HCT116 (cell line): ENCODE data around the gene RNF145. TPM values are rescaled to one million over a fixed set of nuclear protein-coding genes. Genes with fewer than 3 reads are reported as not detected.

Experiments used
- ATAC-seq: fragments of 200-7000 bp; cut with Tn5 transposase; 2 replicates; pipeline ENCODE4 v1.9.1; 2020; ENCODE audit warnings: mild to moderate bottlenecking, moderate library complexity
- BruUV-seq: library from RNA; stranded (reverse); fragments of 400-500 nt; replicated peaks from 2 replicates; lab custom pipeline; 2021; lab: Mats Ljungman, UMichigan
- CTCF ChIA-PET: fragments of 300-600 bp; sonication (Branson Sonifier 250); formaldehyde crosslinking; loops from one replicate; lab custom pipeline; 2021; ENCODE audit warnings: antibody characterized with exemption; lab: Charles Lee
- POLR2A ChIA-PET: fragments of 300-600, 350-600 bp; sonication (Branson Sonifier 250); formaldehyde crosslinking; loops from one replicate; lab custom pipeline; 2021; ENCODE audit warnings: antibody characterized with exemption; lab: Charles Lee
- RAD21 ChIA-PET, 2 experiments: fragments of 300-600 bp; sonication (Branson Sonifier 250); formaldehyde crosslinking; loops; one replicate each; lab custom pipeline; 2023; ENCODE audit warnings: low total read pairs in 2 of 2; ENCODE audit not compliant: uncharacterized antibody in 2 of 2, unreplicated experiment in 2 of 2, low non-redundant PET in 1 of 2; lab: Charles Lee
- DNase-seq: peaks from one replicate; pipeline ENCODE4 v3.0.0-alpha.2; 2010; ENCODE audit warnings: low read depth, low spot score
- H2AFZ ChIP-seq: fragments of 200-600 bp; shearing (Covaris generic), sonication (generic); 2 replicates; pipeline ENCODE4 v1.6.1; 2017; ENCODE audit warnings: low read depth, mixed run types, mixed read lengths, antibody characterized with exemption, low read length; ENCODE audit not compliant: poor library complexity, severe bottlenecking
- H3K27ac ChIP-seq: 2 replicates; pipeline ENCODE4 v1.5.1; 2012; ENCODE audit warnings: low read depth, low read length
- H3K27me3 ChIP-seq: fragments of 200-600 bp; sonication (generic); 2 replicates; pipeline ENCODE4 v1.6.1; 2016; ENCODE audit warnings: mixed run types, low read length, mixed read lengths; ENCODE audit not compliant: insufficient read depth
- H3K36me3 ChIP-seq, 2 experiments: fragments of 200-500 bp in 1 of 2; fragments of 200-600 bp in 1 of 2; sonication (Bioruptor generic) in 1 of 2; sonication (generic) in 1 of 2; 2 replicates each; pipeline versions ENCODE4 v1.5.1 to v1.6.1; 2014 to 2016; ENCODE audit warnings: low read length in 2 of 2, inconsistent platforms in 1 of 2, mixed read lengths in 1 of 2, mixed run types in 1 of 2; ENCODE audit not compliant: insufficient read depth in 2 of 2, control insufficient read depth in 1 of 2
- H3K4me1 ChIP-seq, 2 experiments: fragments of 200-600 bp in 1 of 2; sonication (generic) in 1 of 2; 2 replicates each; pipeline versions ENCODE4 v1.5.1 to v1.6.1; 2012 to 2017; ENCODE audit warnings: low read length in 2 of 2, inconsistent platforms in 1 of 2, mild to moderate bottlenecking in 1 of 2, mixed read lengths in 1 of 2, mixed run types in 1 of 2, moderate library complexity in 1 of 2; ENCODE audit not compliant: insufficient read depth in 2 of 2, control insufficient read depth in 1 of 2
- H3K4me2 ChIP-seq: fragments of 200-600 bp; sonication (generic); 2 replicates; pipeline ENCODE4 v1.6.1; 2017; ENCODE audit warnings: mixed run types, low read length, mixed read lengths
- H3K4me3 ChIP-seq, 2 experiments: fragments of 200-600 bp in 1 of 2; sonication (generic) in 1 of 2; replicated peaks in 1 of 2; 2 replicates each; pipeline ENCODE4 v1.5.1; 2011 to 2016; ENCODE audit warnings: low read length in 2 of 2, control low read depth in 1 of 2, low read depth in 1 of 2, mild to moderate bottlenecking in 1 of 2, mixed read lengths in 1 of 2, mixed run types in 1 of 2
- H3K79me2 ChIP-seq: fragments of 200-600 bp; sonication (generic); 2 replicates; pipeline ENCODE4 v1.6.1; 2017; ENCODE audit warnings: mild to moderate bottlenecking, mixed run types, low read length, moderate library complexity, mixed read lengths; ENCODE audit not compliant: insufficient read depth
- H3K9ac ChIP-seq: fragments of 200-600 bp; sonication (generic); 2 replicates; pipeline ENCODE4 v1.6.1; 2016; ENCODE audit warnings: low read length, mixed read lengths
- H3K9me2 ChIP-seq: fragments of 200-600 bp; sonication (generic), shearing (Covaris generic); 2 replicates; pipeline ENCODE4 v1.6.1; 2017; ENCODE audit warnings: mixed run types, mild to moderate bottlenecking, moderate library complexity; ENCODE audit not compliant: insufficient read depth
- H3K9me3 ChIP-seq, 2 experiments: fragments of 200-500 bp in 1 of 2; fragments of 200-600 bp in 1 of 2; sonication (Bioruptor generic) in 1 of 2; sonication (generic) in 1 of 2; 2 replicates each; pipeline ENCODE4 v1.6.1; 2014 to 2017; ENCODE audit warnings: low read length in 2 of 2, mixed read lengths in 2 of 2, inconsistent platforms in 1 of 2, low read depth in 1 of 2, mild to moderate bottlenecking in 1 of 2, mixed run types in 1 of 2, moderate library complexity in 1 of 2; ENCODE audit not compliant: control insufficient read depth in 1 of 2, insufficient read depth in 1 of 2
- H4K20me1 ChIP-seq: fragments of 200-600 bp; sonication (generic), shearing (Covaris generic); 2 replicates; pipeline ENCODE4 v1.6.1; 2017; ENCODE audit warnings: mixed run types, mild to moderate bottlenecking, moderate library complexity; ENCODE audit not compliant: insufficient read depth
- POLR2A ChIP-seq: IDR thresholded peaks from 2 replicates; pipeline ENCODE4 v1.7.0; 2011; ENCODE audit warnings: borderline replicate concordance; ENCODE audit not compliant: insufficient read depth, insufficient read length; ENCODE audit errors: extremely low read depth
- SIN3A ChIP-seq: IDR thresholded peaks from 2 replicates; pipeline ENCODE4 v1.6.1; 2012; ENCODE audit warnings: low read depth
- TCF7L2 ChIP-seq: IDR thresholded peaks from 2 replicates; pipeline ENCODE4 v1.7.0; 2011; ENCODE audit warnings: borderline replicate concordance, inconsistent platforms; ENCODE audit not compliant: insufficient read depth, insufficient read length; ENCODE audit errors: extremely low read depth
- ZFX ChIP-seq: fragments of 450-650 bp; IDR thresholded peaks from 2 replicates; pipeline ENCODE4 v1.6.1; 2017
- intact Hi-C: fragments of 100-400 bp; cut with micrococcal nuclease; formaldehyde crosslinking; loops from 2 replicates; pipeline ENCODE4 v1.10.0; 2022
- total RNA-seq: library from RNA; stranded (reverse); gene quantifications from one replicate; pipeline ENCODE4 v1.2.1, GENCODE V29; 2021; ENCODE audit not compliant: unreplicated experiment
- TF ChIP-seq, protein P1 (sequence below), 3 experiments: fragments of 200-600 bp in 1 of 3; sonication (generic) in 1 of 3; IDR thresholded peaks in 2 of 3; conservative IDR thresholded peaks in 1 of 3; 2 replicates each; pipeline ENCODE4 v1.5.1; 2012 to 2017; ENCODE audit warnings: low read depth in 2 of 3, low read length in 2 of 3, antibody characterized with exemption in 1 of 3, borderline replicate concordance in 1 of 3, control low read depth in 1 of 3, mild to moderate bottlenecking in 1 of 3, mixed read lengths in 1 of 3, mixed run types in 1 of 3, moderate library complexity in 1 of 3; ENCODE audit not compliant: insufficient read depth in 1 of 3
- TF ChIP-seq, protein P2 (sequence below): IDR thresholded peaks from 2 replicates; pipeline ENCODE4 v1.6.1; 2011; ENCODE audit warnings: mild to moderate bottlenecking, low read length, moderate library complexity; ENCODE audit not compliant: insufficient replicate concordance; ENCODE audit errors: extremely low read depth

RNF145 gene
- total RNA-seq, 1 experiment from 2014 or later, result 60.6 TPM

DNA sequence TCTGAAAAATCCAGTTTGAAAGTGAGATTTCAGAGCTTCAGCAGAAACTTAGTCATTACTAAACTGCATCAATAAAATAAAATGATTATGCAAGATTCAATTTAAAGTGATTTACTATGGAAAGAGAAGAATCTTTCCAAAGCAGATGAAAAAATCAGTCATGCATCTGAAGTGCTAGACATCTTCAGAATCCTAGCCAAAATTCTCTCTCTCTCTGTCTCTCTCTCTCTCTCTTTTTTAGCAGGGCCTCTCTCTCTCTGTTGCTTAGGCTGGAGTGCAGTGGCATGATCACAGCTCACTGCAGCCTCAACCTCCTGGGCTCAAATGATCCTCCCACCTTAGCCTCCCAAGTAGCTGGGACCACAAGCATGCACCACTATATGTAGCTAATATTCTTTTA is 35.5 kb upstream of the RNF145 start:
- Histone ChIP-seq H3K27me3 (no peaks in the 10 kb centered on the region), H3K4me1 (peaks cover 6 to 10% of the 10 kb centered on the region in 2 experiments; a peak in 3 of 4 replicates), H3K9me2 (no peaks in the 10 kb centered on the region), H3K9ac (no peak overlapping the region), H3K36me3 (no peaks in the 10 kb centered on the region), H2AFZ (no peak overlapping the region), H3K27ac (no peak overlapping the region), H3K9me3 (no peaks in the 10 kb centered on the region), H3K4me2 (no peak overlapping the region), H3K79me2 (no peaks in the 10 kb centered on the region), H4K20me1 (no peaks in the 10 kb centered on the region), H3K4me3 (no peak overlapping the region)
- ChIA-PET RAD21 (no interaction called here), CTCF (no interaction called here), POLR2A (no interaction called here)
- intact Hi-C loops, result no loop called here
- DNase-seq (no peak), ATAC-seq (no peak)
- TF ChIP-seq SIN3A (no peak), ZFX (no peak), POLR2A (no peak), TCF7L2 (no peak)
- TF ChIP-seq, protein P1, sequence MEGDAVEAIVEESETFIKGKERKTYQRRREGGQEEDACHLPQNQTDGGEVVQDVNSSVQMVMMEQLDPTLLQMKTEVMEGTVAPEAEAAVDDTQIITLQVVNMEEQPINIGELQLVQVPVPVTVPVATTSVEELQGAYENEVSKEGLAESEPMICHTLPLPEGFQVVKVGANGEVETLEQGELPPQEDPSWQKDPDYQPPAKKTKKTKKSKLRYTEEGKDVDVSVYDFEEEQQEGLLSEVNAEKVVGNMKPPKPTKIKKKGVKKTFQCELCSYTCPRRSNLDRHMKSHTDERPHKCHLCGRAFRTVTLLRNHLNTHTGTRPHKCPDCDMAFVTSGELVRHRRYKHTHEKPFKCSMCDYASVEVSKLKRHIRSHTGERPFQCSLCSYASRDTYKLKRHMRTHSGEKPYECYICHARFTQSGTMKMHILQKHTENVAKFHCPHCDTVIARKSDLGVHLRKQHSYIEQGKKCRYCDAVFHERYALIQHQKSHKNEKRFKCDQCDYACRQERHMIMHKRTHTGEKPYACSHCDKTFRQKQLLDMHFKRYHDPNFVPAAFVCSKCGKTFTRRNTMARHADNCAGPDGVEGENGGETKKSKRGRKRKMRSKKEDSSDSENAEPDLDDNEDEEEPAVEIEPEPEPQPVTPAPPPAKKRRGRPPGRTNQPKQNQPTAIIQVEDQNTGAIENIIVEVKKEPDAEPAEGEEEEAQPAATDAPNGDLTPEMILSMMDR (IDR thresholded peaks at IDR 0.05 in 2 of 3, conservative IDR thresholded peaks at IDR 0.05 in 1 of 3; ENCODE audit: borderline replicate concordance in 1 of 3, insufficient read depth in 1 of 3, low read depth in 2 of 3, low read length in 2 of 3), result no peak
- TF ChIP-seq, protein P2, sequence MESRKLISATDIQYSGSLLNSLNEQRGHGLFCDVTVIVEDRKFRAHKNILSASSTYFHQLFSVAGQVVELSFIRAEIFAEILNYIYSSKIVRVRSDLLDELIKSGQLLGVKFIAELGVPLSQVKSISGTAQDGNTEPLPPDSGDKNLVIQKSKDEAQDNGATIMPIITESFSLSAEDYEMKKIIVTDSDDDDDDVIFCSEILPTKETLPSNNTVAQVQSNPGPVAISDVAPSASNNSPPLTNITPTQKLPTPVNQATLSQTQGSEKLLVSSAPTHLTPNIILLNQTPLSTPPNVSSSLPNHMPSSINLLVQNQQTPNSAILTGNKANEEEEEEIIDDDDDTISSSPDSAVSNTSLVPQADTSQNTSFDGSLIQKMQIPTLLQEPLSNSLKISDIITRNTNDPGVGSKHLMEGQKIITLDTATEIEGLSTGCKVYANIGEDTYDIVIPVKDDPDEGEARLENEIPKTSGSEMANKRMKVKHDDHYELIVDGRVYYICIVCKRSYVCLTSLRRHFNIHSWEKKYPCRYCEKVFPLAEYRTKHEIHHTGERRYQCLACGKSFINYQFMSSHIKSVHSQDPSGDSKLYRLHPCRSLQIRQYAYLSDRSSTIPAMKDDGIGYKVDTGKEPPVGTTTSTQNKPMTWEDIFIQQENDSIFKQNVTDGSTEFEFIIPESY, result no peak
- no TSS peak for BruUV-seq
